Transverse colon (tissue), 4 donors: ENCODE data around the gene CEND1.

Experiments
- POLR2A ChIP-seq: fragments of 450-650 bp; IDR thresholded peaks from one replicate; pipeline ENCODE4 v1.6.1; 2016; ENCODE audit warnings: antibody characterized with exemption, mild to moderate bottlenecking, moderate library complexity
- POLR2AphosphoS5 ChIP-seq, 3 donors: sonication (generic); formaldehyde crosslinking; IDR thresholded peaks; one replicate each; pipeline ENCODE4 v1.6.1; 2016; ENCODE audit warnings: antibody characterized with exemption in 3 of 3
- TF ChIP-seq, protein P1 (sequence below), 5 experiments: fragments of 200-600 bp in 3 of 5; fragments of 450-650 bp in 2 of 5; sonication (generic) in 3 of 5; IDR thresholded peaks; 1 replicate in 2 of 5; 2 replicates in 3 of 5; pipeline ENCODE4 v1.5.1; 2016 to 2017; ENCODE audit warnings: antibody characterized with exemption in 5 of 5, inconsistent platforms in 3 of 5, mild to moderate bottlenecking in 2 of 5, moderate library complexity in 1 of 5

DNA sequence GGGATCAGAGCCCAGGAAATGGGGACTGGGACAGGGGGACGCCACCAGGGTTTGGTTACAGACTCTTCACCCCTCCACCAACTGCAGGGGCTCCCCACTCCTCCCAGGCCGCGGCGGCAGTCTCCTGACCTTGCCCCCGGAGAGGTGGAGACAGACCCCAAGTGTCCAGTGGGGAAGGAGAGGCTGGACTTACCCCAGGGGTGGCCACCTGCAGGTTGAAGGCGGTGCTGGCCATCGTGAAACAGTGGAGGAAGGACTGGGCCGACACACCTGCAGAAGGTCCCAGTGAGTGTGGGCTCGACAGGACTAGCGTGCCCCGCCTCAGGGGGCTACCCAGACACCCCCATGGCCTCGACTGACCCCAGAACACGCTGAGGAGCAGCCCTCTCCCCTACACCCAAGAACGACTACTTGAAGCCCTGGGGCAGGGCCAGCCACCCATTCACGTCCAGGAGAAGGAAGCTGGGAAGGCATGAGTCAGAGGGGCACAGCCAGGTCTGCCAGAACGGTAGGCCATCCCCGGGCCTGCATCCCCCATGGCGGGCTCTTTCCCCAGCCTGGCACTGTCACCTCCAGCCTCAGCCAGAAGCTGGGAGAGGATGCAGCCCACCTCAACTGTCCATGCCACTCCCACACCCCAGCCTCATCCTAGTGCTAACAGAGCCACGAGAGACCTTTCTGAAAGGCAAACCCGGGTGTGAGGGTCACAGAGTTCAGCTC, 14.9 kb downstream of the CEND1 start:
- TF ChIP-seq POLR2A (no peak), POLR2AphosphoS5 (IDR thresholded peaks at IDR 0.05) (no peak)
- TF ChIP-seq, protein P1, sequence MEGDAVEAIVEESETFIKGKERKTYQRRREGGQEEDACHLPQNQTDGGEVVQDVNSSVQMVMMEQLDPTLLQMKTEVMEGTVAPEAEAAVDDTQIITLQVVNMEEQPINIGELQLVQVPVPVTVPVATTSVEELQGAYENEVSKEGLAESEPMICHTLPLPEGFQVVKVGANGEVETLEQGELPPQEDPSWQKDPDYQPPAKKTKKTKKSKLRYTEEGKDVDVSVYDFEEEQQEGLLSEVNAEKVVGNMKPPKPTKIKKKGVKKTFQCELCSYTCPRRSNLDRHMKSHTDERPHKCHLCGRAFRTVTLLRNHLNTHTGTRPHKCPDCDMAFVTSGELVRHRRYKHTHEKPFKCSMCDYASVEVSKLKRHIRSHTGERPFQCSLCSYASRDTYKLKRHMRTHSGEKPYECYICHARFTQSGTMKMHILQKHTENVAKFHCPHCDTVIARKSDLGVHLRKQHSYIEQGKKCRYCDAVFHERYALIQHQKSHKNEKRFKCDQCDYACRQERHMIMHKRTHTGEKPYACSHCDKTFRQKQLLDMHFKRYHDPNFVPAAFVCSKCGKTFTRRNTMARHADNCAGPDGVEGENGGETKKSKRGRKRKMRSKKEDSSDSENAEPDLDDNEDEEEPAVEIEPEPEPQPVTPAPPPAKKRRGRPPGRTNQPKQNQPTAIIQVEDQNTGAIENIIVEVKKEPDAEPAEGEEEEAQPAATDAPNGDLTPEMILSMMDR (IDR thresholded peaks at IDR 0.05): no peak
